ENCODE measurements around the gene ADAM30.

ADAM30 gene

DNA sequence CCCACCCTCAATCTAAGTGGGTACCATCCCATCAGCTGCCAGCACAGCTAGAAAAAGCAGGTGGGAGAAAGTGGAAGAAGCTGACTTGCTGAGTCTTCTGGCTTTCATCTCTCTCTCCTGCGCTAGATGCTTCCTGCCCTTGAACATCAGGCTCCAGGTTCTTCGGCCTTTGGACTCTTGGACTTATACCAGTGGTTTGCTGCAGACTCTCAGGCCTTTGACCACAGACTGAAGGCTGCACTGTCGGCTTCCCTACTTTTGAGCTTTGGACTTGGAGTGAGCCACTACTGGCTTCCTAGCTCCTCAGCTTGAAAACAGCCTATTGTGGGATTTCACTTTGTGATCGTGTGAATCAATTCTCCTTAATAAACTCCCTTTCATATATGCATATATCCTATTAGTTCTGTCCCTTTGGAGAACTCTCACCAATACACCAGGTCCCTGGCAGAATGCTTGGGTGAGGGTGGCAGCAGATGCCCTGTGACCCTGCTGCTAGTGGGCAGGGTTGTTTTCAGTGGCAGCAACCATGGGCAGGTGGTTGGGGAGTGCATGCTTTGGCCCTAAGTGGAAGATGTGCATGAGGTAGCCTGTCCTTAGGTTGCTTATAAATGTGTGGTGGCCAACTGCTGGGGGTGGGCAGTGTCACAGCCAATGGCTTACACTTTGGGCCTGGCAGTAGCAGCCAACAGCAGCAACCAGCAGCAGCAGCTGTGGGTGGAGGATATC lies 10.8 kb upstream of the ADAM30 start:
- no peak for DNase-seq

DNA sequence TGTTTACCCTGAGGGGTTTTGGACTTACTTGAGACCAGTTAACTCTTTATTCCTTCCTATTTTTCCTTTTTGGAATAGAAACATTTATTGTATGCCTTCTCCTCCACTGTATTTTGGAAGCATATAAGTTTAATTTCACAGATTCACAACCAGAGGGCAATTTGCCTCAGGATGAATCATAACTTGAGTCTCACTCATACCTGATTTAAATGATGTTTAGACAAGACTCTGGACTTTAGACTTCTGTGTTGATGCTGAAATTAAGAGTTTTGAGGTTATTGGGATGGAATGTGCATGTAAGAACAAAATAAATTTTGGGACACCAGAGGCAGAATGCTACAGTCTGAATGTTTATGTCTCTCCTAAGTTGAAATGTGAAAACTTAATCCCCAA lies 7.1 kb upstream of the ADAM30 start:
- no peak for DNase-seq

DNA sequence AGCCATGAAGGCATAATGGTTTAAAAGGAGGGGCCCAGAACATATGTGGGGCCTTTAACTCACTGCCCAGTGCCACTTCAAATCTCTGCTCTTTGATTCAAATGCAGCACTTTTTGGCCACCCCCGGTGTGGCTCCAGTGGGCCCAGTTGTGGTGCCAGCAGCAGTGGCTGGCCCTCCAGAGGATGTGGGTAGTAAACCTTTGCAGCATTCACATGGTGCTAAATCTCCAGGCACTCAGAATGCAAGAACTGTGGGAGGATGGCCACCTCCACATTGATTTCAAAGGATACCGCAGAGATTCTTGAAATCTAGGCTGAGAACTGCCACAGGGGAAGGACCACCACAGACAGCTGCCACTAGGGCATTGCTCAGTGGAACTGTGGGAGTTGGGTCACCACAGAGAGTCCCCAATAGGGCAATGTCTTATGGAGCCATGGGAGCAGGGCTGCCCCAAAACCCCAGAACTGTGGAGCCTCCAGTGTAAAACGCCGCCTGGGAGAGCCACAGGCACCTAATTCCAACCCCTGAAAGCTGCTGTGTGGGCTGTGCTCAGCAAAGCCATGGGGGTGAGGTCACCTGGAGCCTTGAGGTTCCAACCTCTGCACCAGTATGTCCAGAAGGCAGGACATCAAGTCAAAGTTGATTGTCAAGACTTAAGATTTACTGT lies 6.6 kb upstream of the ADAM30 start:
- no peak for DNase-seq

DNA sequence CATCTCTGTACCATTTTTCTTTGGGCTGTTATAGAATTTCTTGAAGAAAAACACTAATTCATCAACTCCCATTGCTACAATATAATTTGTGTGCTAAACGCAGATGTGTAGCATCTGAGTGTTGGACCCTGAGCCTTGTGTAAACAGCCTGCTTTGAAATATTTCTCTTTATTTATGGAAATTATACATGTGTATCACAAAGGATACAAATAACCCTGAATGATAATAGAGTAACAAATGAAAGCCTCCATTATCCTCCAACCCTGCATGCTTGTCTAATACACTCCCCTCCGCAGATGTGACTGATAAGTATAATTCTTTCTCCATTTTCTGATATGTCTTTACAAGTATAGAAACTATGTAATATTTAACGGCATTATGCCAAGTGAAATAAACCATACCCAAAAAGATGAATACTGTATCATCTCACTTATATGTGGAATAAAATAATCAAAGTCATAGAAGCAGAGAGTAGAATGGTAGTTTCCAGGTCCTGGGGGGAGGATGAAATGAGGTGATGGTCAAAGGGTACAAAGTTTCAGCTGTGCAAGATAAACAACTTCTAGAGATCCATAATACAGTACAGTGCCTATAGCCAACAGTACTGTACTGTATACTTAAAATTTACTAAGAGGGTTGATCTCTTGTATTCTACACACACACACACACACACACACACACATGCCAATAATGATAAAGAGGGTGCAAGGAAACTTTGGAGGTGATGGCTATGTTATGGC lies 2.8 kb upstream of the ADAM30 start:
- DNase-seq = no peak

DNA sequence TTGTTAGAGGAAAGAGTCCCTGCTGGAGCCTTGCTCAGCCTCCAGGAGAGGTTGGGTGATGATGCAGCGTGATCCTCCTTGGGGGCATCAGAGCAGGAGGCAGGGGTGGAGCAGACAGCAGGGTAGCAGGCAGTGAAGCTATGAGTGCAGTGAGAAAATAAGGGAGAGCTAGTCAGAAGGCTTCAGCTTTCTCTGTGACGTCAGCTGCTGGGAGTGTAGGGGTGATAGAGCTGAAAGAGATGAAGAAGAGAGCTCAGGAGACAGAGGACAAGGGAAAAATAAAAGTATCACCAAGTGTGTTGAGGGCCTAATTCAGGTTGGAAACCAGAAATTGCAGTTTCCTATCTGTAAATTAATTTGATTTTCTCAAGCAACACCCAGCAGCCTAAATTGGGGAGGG lies 2.2 kb upstream of the ADAM30 start:
- no peak for DNase-seq

DNA sequence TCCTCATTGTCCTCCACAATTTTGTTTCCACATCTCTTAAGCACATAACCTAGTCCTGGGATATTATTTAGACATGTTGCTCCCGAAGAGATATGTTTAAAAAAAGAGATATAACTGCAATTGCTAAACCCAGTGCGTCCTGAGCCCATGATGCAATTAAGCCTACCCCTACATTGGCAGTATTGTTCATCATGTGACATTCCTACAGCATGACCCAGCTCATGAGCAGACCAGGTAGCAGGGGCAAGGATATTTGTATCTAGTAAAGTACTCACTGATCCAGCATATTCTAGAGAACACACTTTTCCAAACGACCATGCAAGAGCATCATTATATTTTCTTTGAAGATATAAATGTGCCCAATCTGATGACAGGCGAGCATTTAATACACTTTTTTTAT lies 1.2 kb downstream of the ADAM30 start:
- no peak for DNase-seq

DNA sequence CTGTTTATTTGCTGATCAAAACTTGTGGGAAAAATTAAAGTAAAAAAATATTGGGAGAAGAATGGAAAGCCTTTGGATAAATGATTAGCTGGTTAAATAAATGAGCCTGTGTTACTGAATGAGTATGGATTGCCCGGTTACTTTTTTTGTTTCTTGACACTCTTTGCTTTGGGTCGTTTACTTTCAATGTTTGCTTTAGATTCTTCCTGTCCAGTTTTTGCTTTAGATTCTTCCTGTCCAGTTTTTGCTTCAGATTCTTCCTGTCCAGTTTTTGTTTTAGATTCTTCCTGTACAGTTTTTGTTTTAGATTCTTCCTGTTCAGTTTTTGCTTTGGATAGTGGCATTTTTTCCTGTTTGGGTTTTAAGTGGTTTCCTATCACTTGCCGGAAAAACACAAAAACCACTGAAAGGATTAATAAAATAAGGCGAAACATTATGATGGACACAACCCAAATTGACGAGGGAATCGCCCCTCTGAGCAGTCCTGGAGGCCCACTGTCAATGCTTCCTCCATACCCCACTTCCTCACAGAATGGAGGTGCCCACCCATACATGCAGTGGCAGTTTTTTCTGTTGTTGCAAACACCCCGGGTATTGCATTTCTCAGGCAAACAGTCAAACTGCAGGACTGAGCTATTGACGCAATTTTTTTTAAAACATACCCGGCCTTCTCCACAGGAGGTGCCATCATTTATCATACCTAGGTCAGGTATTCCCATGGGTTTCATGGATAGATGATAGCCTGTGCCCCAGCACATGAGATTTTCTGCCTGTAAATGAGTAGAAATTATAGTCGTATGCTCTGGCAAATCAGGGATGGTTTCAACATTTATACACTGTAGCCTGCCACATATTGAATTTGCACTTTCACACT lies 2.3 kb downstream of the ADAM30 start:
- no peak for DNase-seq

DNA sequence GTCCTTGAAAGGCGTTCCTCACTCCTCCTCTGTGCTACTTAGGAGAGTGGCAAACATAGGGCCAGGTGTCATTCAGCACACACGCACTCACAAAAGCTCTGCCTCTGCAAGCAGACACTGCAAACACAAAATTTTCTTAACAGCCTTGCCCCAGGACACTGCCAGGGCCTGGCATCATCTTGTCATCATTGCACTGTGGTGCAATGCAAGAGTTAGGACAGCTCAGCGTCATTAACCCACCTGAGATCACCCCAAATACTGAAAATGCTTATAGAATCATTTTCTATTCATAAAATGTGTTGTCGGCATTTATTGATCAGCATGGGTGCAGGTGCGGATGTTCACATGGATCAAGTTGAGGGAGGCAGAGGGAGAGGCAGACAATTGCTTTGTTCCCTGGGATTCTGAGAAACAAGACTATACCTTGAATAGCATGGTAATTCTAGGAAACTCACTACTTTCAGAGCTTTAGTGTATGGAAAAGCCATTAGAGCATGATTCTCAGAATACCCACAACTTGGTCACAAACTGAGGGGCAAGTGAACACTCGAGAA lies 3.0 kb downstream of the ADAM30 start:
- DNase-seq = no peak

DNA sequence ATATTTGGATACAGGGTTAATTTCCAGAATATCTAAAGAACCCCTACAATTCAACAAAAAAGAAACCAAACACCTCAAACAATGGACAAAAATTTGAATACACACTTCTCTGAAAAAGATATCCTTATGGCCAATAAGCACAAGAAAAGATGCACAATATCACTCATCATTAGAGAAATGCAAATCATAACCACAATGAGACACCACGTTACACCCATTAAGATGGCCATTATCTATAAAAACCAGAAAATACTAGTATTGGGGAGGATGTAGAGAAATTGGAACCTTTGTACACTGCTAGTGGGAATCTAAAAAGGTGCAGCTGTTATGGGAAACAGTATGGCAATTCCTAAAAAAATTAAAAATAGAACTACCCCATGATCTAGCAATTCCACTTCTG lies 4.9 kb downstream of the ADAM30 start:
- no peak for DNase-seq

DNA sequence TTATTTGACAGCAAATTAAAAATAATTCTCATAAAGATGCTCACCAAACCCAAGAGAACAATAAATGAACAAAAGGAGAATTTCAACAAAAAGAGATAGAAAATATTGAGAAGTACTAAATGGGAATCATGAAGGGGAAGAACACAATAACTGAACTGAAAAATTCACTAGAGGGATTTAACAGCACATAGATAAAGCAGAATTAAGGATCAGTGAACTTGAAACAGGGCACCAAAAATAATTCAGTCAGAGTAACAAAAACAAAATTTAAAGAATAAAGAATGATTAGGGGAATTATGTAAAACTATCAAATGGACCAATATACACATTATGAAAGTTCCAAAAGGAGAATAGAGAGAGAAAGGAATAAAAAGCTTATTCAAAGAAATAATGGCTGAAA lies 7.8 kb downstream of the ADAM30 start:
- no peak for DNase-seq

DNA sequence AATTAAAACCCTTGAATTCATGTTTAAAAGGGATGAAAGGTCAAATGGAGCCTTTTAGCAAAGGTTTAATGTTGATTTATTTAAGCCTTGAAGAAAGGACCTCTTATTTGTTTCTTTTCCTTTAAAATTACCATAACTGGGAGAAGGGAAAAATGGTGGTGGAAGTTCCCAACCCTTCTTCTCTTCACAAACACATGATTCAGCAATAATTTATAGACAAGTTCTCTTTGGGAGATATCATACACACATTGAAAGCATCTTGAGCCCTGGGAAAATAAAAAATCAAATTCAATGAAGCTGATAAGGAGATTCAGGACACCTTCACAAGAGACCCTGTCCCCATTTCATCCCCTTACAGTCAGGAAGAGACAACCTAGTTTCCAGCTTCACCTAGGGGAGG lies 8.9 kb downstream of the ADAM30 start:
- no peak for DNase-seq

DNA sequence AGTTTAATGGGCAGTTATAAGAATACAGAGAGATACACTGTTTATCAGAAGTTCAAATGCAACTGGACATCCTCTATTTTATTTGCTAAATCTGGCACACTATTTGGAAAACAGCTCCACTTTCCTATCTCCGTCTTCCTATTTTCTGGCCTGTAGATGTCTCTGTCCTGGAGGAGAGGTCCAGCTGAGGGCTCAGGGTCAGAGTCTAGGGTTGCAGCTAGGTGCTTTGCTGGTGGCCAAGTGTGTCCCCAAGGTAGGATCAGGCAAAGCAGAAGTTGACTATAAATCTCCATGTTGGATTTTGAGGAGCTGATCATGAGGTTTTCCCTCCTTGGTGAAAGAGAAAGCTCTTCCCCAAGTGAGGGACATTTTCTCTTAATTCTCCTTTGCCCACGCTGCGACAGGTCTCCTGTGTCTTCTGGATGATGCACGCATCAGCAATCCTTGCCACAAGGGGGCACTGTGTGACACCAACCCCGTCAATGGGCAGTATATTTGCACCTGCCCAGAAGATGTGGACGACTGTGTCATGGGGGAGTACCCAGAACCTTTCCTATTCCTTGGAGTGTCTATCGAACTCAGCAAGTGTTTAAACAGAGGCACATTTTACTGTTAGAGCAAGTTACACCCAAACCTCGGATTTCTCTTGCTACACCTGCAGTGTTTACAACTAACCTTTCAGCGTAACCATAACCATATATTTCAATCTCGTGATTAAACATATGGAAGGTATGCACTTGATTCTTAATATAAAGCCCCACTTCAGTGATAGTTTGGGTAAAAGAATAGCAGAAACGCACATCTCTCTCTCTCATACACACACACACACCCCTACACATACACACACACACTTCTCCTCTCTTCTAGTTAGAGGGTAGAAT lies 10.2 kb downstream of the ADAM30 start:
- DNase-seq = peak; percentile 58

DNA sequence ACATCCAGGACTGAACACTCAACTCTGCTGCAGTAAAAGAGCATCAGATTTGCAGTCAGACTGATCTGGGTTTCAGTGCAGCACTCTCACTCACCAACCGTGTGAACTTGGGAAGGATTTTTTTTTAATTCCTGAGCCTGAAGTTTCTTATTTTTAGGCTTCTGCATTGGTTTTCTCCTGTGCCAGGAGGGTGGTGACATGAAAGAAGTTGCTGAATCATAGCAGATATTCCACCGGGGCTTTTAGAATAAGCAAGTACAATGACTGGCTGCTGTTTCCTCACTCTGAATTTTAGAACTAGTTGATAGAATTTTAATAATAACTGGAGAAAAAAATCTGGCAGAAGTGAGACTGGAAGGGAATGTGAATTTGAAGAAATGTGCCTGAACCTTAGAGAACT lies 11.6 kb downstream of the ADAM30 start:
- no peak for DNase-seq

DNA sequence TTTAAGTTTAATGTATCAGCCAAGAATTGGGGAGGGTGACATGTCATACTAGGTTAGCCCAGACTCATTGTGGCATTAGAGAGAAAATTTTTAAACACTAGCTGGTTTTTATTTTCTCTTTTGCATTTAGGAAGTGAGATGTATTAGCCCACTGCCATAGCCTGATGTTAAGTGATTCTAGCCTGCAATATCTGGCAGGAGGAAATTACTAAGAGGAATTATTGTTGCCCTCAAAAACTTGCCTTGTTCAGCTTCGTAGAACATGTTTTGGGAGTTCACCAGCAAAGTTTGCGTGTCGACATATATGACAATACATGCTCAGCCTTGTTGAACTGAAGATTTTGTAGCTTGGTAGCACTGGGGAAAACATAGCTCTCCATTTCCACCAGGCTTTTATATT lies 12.5 kb downstream of the ADAM30 start:
- DNase-seq = no peak

DNA sequence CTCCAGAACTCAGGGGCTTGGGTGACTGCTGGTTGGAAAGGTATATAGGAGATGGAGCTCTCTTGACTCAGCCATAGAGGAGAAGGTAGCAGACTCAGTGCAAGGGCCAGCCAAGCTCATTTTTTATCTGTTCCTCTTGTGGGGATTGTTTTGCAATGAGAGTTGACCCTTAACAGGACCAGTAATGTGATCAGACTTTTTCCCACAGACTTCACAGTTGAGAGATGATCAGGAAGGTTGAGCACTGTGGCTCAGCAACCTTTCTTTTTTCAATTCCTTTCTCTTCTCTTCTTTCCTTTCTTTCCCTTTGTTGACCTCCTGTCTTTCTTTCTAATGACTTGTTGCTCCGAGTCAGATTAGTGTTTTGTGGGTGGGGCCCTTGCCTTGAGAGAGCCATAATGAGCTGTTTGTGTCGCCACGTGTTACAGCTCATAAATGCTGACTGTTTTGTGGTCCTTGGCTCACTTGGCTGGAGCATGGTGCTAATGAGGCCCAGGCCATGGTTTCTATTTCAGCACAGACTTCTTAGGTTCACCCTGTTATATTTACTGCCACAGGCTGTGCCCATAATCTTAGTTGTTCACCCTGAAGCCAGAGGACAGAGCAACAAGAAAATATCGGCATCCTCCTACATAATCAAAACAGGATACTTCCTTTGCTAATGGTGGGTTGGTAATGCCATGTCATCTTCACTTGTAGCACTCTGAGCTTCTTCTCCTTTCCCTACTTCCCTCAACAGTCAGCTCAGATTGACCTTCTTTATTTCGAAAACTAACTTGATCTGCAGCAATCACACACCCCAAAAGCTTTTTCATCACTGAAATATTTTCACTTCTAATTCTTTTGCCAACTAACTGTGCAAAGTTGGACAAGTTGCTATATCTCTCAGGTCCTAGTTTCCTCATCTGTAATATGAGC lies 13.9 kb downstream of the ADAM30 start:
- DNase-seq = no peak

DNA sequence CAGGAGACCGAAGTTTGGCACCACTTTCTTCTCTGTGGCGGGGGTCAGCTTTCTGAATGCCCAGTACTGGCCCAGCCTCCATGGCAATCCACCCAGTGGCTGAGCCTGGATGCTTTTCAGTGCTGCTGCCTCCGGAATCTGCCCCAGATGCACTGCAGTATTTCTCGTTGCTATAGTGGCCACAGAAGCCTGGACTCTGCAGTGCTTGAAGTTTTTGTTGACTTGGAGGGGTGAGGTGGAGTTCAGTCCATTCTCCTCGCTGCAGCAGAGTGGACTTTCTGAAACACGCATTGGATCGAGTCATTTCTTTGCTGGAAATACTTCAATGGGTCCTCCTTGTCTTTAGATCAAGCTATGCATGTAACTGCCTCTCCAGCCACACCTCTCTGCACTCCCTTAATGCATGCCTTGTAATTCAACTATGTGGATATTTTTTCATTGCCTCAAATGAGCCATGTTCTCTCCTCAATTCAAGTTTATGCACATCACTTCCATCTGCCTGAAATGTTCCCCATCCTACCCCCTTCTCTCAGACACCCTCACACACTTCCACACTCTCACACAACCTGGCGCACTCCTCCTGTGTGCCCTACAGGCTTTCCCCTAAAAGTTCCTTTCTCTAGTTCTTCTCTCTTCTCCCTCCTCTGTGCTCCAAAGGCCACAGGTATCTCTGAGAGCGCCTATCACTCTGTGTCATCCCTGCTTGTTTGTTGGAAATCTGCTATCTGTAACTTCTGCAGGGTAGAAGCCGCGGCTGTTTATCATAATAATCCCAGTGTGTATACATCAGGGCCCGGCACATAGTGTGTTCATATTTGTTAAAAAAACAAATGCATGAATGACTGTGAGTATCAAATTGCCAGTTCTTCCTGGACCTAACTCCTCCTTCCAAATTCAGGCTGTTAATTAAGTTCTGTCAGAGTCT lies 16.5 kb downstream of the ADAM30 start:
- DNase-seq = no peak

DNA sequence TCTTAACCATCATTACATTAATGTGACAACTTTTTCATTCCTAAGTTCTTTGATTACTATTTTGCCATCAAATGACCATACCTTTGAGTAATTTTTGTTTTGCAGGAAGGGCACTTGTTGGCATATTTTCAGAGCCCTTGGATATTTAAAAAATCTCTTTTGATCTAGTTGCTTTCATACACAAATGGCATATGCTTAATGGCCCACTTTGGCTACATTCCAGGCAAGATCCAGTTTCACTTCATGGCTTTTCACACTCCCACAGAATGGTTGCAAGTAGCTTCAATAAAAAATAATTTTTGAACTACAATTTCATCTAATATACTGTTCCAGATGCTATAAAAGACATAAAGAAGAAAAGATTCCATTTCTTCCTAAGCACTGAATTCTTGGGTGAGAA lies 18.1 kb downstream of the ADAM30 start:
- no peak for DNase-seq

DNA sequence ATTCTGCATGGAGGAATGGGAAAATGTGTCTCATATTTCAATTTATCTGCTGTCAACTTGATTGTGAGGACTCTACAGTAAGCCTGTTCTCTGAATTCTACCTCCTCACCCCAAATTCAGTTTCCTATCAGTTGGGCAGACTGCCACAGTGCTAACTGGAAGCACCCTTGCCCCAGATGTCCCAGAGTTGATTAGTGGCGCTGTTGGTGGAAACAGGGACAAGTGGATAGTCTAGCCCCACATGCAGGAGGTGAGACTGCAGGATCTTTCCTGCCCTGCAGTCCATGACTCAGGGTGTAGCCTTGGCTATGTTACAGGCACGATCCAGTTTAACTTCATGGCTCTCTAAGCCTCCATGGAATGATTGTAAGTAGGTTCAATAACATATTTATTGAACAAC lies 22.1 kb downstream of the ADAM30 start:
- no peak for DNase-seq

Measured in stimulated activated CD4-positive, alpha-beta T cell treated with anti-CD3 and anti-CD28 coated beads, Interleukin-1b, Interleukin-23, amount 100 ng/mL, for 48 hours (primary cell).